H1 (cell line): Measurements from ENCODE around the gene SYPL1. TPM values are rescaled to one million over a fixed set of nuclear protein-coding genes. Genes with fewer than 3 reads are reported as not detected.

ENCODE experiments used
- CTCF ChIA-PET: fragments of 300-600 bp; sonication (Branson Sonifier 250); formaldehyde crosslinking; loops from one replicate; lab custom pipeline; 2021; ENCODE audit not compliant: partially characterized antibody; lab: Charles Lee
- POLR2A ChIA-PET: fragments of 300-600 bp; sonication (Branson Sonifier 250); formaldehyde crosslinking; loops from one replicate; lab custom pipeline; 2021; ENCODE audit warnings: inconsistent platforms; ENCODE audit not compliant: partially characterized antibody; lab: Charles Lee
- DNase-seq, 2 experiments: peaks; one replicate each; pipeline versions ENCODE4 v3.0.0 to v3.0.0-alpha.2; 2010 to 2022; ENCODE audit warnings: low spot score in 2 of 2, low read depth in 1 of 2, mixed read lengths in 1 of 2
- FAIRE-seq: peaks from 2 replicates; lab custom pipeline; 2011; peaks lifted over from hg19 to GRCh38; lab: Jason Lieb, UNC
- H2AFZ ChIP-seq: 2 replicates; pipeline ENCODE4 v1.8.1; 2012; ENCODE audit warnings: low read length, inconsistent platforms
- H2AK5ac ChIP-seq: 2 replicates; pipeline ENCODE4 v1.6.1; 2013; ENCODE audit warnings: low read depth, low read length
- H2BK120ac ChIP-seq: replicated peaks from 2 replicates; pipeline ENCODE3; 2013; ENCODE audit warnings: low read depth, low read length, inconsistent platforms
- H2BK12ac ChIP-seq: 2 replicates; pipeline ENCODE4 v1.6.1; 2013; ENCODE audit warnings: low read depth, low read length
- H2BK15ac ChIP-seq: 2 replicates; pipeline ENCODE4 v1.6.1; 2013; ENCODE audit warnings: low read length
- H2BK20ac ChIP-seq: 2 replicates; pipeline ENCODE4 v1.6.1; 2013; ENCODE audit warnings: low read length
- H2BK5ac ChIP-seq: 2 replicates; pipeline ENCODE4 v1.6.1; 2013; ENCODE audit warnings: low read depth, low read length
- H3K14ac ChIP-seq: 2 replicates; pipeline ENCODE4 v1.6.1; 2013; ENCODE audit warnings: inconsistent platforms; ENCODE audit not compliant: insufficient read length
- H3K18ac ChIP-seq: 2 replicates; pipeline ENCODE4 v1.6.1; 2013; ENCODE audit warnings: low read length; ENCODE audit errors: extremely low read depth
- H3K23ac ChIP-seq: 2 replicates; pipeline ENCODE4 v1.6.1; 2013; ENCODE audit warnings: inconsistent platforms; ENCODE audit not compliant: insufficient read length
- H3K23me2 ChIP-seq: 2 replicates; pipeline ENCODE4 v1.6.1; 2013; ENCODE audit warnings: low read depth, low read length
- H3K27ac ChIP-seq: 2 replicates; pipeline ENCODE4 v1.6.1; 2011; ENCODE audit warnings: low read depth, low read length, inconsistent platforms
- H3K27me3 ChIP-seq, 4 experiments: replicated peaks in 1 of 4; 1 replicate in 1 of 4; 2 replicates in 3 of 4; pipeline versions ENCODE4 v1.6.1 to v1.8.1; 2011 to 2013; ENCODE audit warnings: low read length in 3 of 4, mild to moderate bottlenecking in 3 of 4, inconsistent platforms in 2 of 4, mixed read lengths in 2 of 4, moderate library complexity in 1 of 4; ENCODE audit not compliant: control insufficient read depth in 3 of 4, insufficient read depth in 3 of 4; ENCODE audit errors: extremely low read depth in 1 of 4
- H3K36me3 ChIP-seq, 4 experiments: 2 replicates each; pipeline versions ENCODE4 v1.6.1 to v1.8.1; 2011 to 2013; ENCODE audit warnings: mild to moderate bottlenecking in 4 of 4, low read length in 3 of 4, moderate library complexity in 2 of 4, control low read depth in 1 of 4, inconsistent platforms in 1 of 4; ENCODE audit not compliant: insufficient read depth in 4 of 4, control insufficient read depth in 2 of 4
- H3K4ac ChIP-seq: replicated peaks from 2 replicates; pipeline ENCODE3; 2013; ENCODE audit warnings: low read length, low read depth, mixed read lengths, inconsistent platforms; ENCODE audit not compliant: insufficient read length
- H3K4me1 ChIP-seq, 4 experiments: replicated peaks in 1 of 4; 1 replicate in 1 of 4; 2 replicates in 3 of 4; pipeline versions ENCODE4 v1.6.1 to v1.8.1; 2011 to 2013; ENCODE audit warnings: low read length in 3 of 4, inconsistent platforms in 2 of 4, mixed read lengths in 1 of 4; ENCODE audit not compliant: insufficient read depth in 4 of 4, control insufficient read depth in 3 of 4
- H3K4me2 ChIP-seq, 2 experiments: 2 replicates each; pipeline versions ENCODE4 v1.6.1 to v1.8.1; 2011 to 2013; ENCODE audit warnings: low read depth in 2 of 2, low read length in 2 of 2, control low read depth in 1 of 2, inconsistent platforms in 1 of 2, mild to moderate bottlenecking in 1 of 2; ENCODE audit not compliant: insufficient read depth in 1 of 2
- H3K4me3 ChIP-seq, 4 experiments: fragments of 200-600, 300-600 bp in 1 of 4; sonication (generic), shearing (Covaris generic), sonication (Bioruptor Twin) in 1 of 4; 2 replicates each; pipeline versions ENCODE4 v1.5.1 to v1.8.1; 2011 to 2016; ENCODE audit warnings: low read length in 4 of 4, low read depth in 3 of 4, control low read depth in 2 of 4, inconsistent platforms in 2 of 4, mild to moderate bottlenecking in 2 of 4, mixed read lengths in 1 of 4, moderate library complexity in 1 of 4; ENCODE audit not compliant: insufficient read depth in 2 of 4; ENCODE audit errors: extremely low read depth in 1 of 4
- H3K56ac ChIP-seq: replicated peaks from 2 replicates; pipeline ENCODE3; 2013; ENCODE audit warnings: low read depth, mild to moderate bottlenecking, mixed read lengths, low read length, inconsistent platforms; ENCODE audit not compliant: insufficient read length
- H3K79me1 ChIP-seq: 2 replicates; pipeline ENCODE4 v1.6.1; 2013; ENCODE audit warnings: low read depth, low read length, control low read depth
- H3K79me2 ChIP-seq, 2 experiments: 2 replicates each; pipeline versions ENCODE4 v1.6.1 to v1.8.1; 2012 to 2013; ENCODE audit warnings: low read length in 2 of 2, mild to moderate bottlenecking in 2 of 2, inconsistent platforms in 1 of 2; ENCODE audit not compliant: insufficient read depth in 2 of 2, control insufficient read depth in 1 of 2
- H3K9ac ChIP-seq, 4 experiments: replicated peaks in 1 of 4; 1 replicate in 1 of 4; 2 replicates in 3 of 4; pipeline versions ENCODE4 v1.6.1 to v1.8.1; 2011 to 2013; ENCODE audit warnings: low read depth in 3 of 4, low read length in 3 of 4, control low read depth in 2 of 4, mild to moderate bottlenecking in 2 of 4, moderate library complexity in 2 of 4, inconsistent platforms in 1 of 4; ENCODE audit errors: extremely low read depth in 1 of 4
- H3K9me3 ChIP-seq, 2 experiments: 2 replicates each; pipeline versions ENCODE4 v1.6.1 to v1.8.1; 2012 to 2013; ENCODE audit warnings: mild to moderate bottlenecking in 2 of 2, moderate library complexity in 2 of 2, control low read depth in 1 of 2, inconsistent platforms in 1 of 2, low read depth in 1 of 2, low read length in 1 of 2, mixed read lengths in 1 of 2; ENCODE audit not compliant: insufficient read depth in 2 of 2
- H4K20me1 ChIP-seq, 2 experiments: replicated peaks in 1 of 2; 2 replicates each; pipeline versions ENCODE3 to v1.8.1; 2011 to 2013; ENCODE audit warnings: inconsistent platforms in 2 of 2, low read length in 2 of 2, mild to moderate bottlenecking in 1 of 2; ENCODE audit not compliant: insufficient read depth in 2 of 2, control insufficient read depth in 1 of 2
- H4K5ac ChIP-seq: 2 replicates; pipeline ENCODE4 v1.6.1; 2013; ENCODE audit warnings: low read length, low read depth, mixed read lengths, inconsistent platforms; ENCODE audit not compliant: insufficient read length
- H4K8ac ChIP-seq: 2 replicates; pipeline ENCODE4 v1.8.0; 2013; ENCODE audit warnings: mild to moderate bottlenecking, moderate library complexity, low read length, inconsistent platforms; ENCODE audit not compliant: insufficient read depth; ENCODE audit errors: extremely low read depth
- H4K91ac ChIP-seq: replicated peaks from 2 replicates; pipeline ENCODE3; 2013; ENCODE audit warnings: low read length, mixed read lengths, inconsistent platforms; ENCODE audit not compliant: insufficient read length
- FOSL1 ChIP-seq: IDR thresholded peaks from 2 replicates; pipeline ENCODE4 v1.6.1; 2011; ENCODE audit warnings: mild to moderate bottlenecking, low read depth, low read length, moderate library complexity; ENCODE audit not compliant: insufficient read depth
- GABPA ChIP-seq: IDR thresholded peaks from 2 replicates; pipeline ENCODE4 v1.6.1; 2011; ENCODE audit warnings: mild to moderate bottlenecking, low read length, moderate library complexity, borderline replicate concordance; ENCODE audit not compliant: insufficient read depth
- GTF2F1 ChIP-seq: IDR thresholded peaks from 2 replicates; pipeline ENCODE4 v1.6.1; 2012; ENCODE audit warnings: low read depth, low read length, improper control_type of control experiment, borderline replicate concordance
- HDAC6 ChIP-seq: IDR thresholded peaks from one replicate; pipeline ENCODE4 v1.7.1; 2012; ENCODE audit warnings: low read depth, mild to moderate bottlenecking, inconsistent platforms, low read length, moderate library complexity
- RBBP5 ChIP-seq: IDR thresholded peaks from 2 replicates; pipeline ENCODE4 v1.7.1; 2012; ENCODE audit warnings: low read depth, mild to moderate bottlenecking, inconsistent platforms, low read length, moderate library complexity, borderline replicate concordance
- WGBS, 2 experiments: shearing (Covaris generic) in 1 of 2; methylation state at CpG; one replicate each; pipeline versions ENCODE4 v1.1.6 to v1.1.7; 2013 to 2015; ENCODE audit warnings: low lambda C conversion rate in 2 of 2, mixed read lengths in 2 of 2, inconsistent platforms in 1 of 2, low coverage in 1 of 2, missing lambda C conversion rate in 1 of 2; ENCODE audit not compliant: insufficient replicate concordance in 2 of 2, insufficient coverage in 1 of 2, insufficient read length in 1 of 2; ENCODE audit errors: extremely low coverage in 1 of 2, missing lambda C conversion rate in 1 of 2; 5-methylcytosine and 5-hydroxymethylcytosine counted together
- polyA plus RNA-seq, 7 experiments: library from polyadenylated mRNA; depleted of rRNA in 3 of 7; stranded (reverse) in 5 of 7; unstranded in 2 of 7; fragments of >200 nt in 5 of 7; fragments of 200-250 nt in 2 of 7; gene quantifications; 1 replicate in 5 of 7; 2 replicates in 1 of 7; 4 replicates in 1 of 7; pipeline versions ENCODE4 v1.2.1 to v1.2.3, GENCODE V29; 2011 to 2013; ENCODE audit warnings: missing spikeins in 2 of 7, mixed read lengths in 2 of 7
- total RNA-seq: library from RNA; stranded (reverse); fragmentation: NEBNext Ultra II Directional; extraction: Animal tissue kit (Norgen Biotek cat#: 25700); gene quantifications from 2 replicates; pipeline ENCODE4 v1.2.1, GENCODE V29; 2021

Gene SYPL1
- total and polyA plus RNA-seq, 2 of the 8 experiments (the other 6 are each of a cell fraction or from before 2014, with no cell fraction given) = 44.9 to 57.7 TPM

DNA sequence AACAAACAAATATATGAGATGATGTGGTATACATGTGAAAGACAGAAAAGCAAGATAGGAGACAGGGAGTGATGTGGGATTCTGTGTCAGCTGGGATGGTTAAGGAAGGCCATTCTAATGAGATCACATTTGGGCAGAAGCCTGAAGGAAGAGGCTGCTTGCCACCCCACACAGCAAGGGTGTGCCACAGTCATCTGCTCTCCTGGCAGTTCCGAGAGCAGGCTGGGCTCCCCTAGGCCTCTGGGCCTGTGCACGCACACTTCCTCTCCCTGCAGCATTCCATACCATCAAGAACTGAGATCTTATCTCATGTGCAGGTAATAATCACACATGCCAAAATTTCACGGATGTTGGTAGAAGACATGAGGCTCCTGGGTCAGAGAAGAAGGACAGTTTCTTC is 43.1 kb downstream of the SYPL1 start:
- Histone ChIP-seq H3K9me3 (no peaks in the 10 kb centered on the region), H3K23ac (no peak overlapping the region), H3K56ac (no peak overlapping the region), H4K91ac (no peak overlapping the region), H2AFZ (no peak overlapping the region), H3K4ac (no peak overlapping the region), H3K23me2 (no peaks in the 10 kb centered on the region), H2AK5ac (no peak overlapping the region), H3K27ac (no peak overlapping the region), H2BK120ac (no peak overlapping the region), H3K4me2 (no peak overlapping the region), H3K18ac (no peak overlapping the region), H3K79me1 (no peaks in the 10 kb centered on the region), H2BK20ac (no peak overlapping the region), H3K36me3 (no peaks in the 10 kb centered on the region), H3K79me2 (no peaks in the 10 kb centered on the region), H2BK12ac (no peak overlapping the region), H3K14ac (no peak overlapping the region), H4K20me1 (no peaks in the 10 kb centered on the region), H4K5ac (no peak overlapping the region), H3K4me3 (no peak overlapping the region), H3K4me1 (peaks cover 0 to 6% (median 3%) of the 10 kb centered on the region in 4 experiments; a peak in 2 of 7 replicates), H2BK15ac (no peak overlapping the region), H3K9ac (no peak overlapping the region), H2BK5ac (no peak overlapping the region), H3K27me3 (no peaks in the 10 kb centered on the region), H4K8ac (no peak overlapping the region)
- WGBS, 2 experiments = 90% methylated on average over 3 of the region's 3 CpGs; no CpG with 5 or more reads in 1 of the 2 experiments
- no peak for FAIRE-seq
- CTCF ChIA-PET = interaction anchor here (0.6 to 6.2 kb wide), 7 partner anchors 12 to 412 kb away, joined by 3 to 38 read pairs (median 5); no protein-coding TSS in a partner anchor
- no peak for TF ChIP-seq HDAC6
- TF ChIP-seq GABPA = no peak
- TF ChIP-seq RBBP5 = no peak
- no peak for TF ChIP-seq GTF2F1
- no peak for TF ChIP-seq FOSL1
- DNase-seq = no peak
- POLR2A ChIA-PET = no interaction called here
